ENCODE measurements around the gene RHOU.

The RHOU gene

GRCh38 chr1:228739826-228740225 is 4.5 kb downstream of the RHOU start:
- DNase-seq: no peak

- DNase-seq: no peak
These were observed 5.5 kb downstream of the RHOU start for GRCh38 chr1:228740543-228741317.

- DNase-seq: no peak
These were observed 7.1 kb downstream of the RHOU start for GRCh38 chr1:228742281-228742860.

GRCh38 chr1:228743405-228743804 is 8.1 kb downstream of the RHOU start:
- no peak for DNase-seq

GRCh38 chr1:228744356-228744755 is 9.1 kb downstream of the RHOU start:
- no peak for DNase-seq

- no peak for DNase-seq
These were observed 9.6 kb downstream of the RHOU start for GRCh38 chr1:228744918-228745317.

GRCh38 chr1:228745497-228745896 is 10.2 kb downstream of the RHOU start:
- no peak for DNase-seq

- no peak for DNase-seq
These were observed 12.1 kb downstream of the RHOU start for GRCh38 chr1:228747301-228747935.

- DNase-seq: no peak
These were observed 12.8 kb downstream of the RHOU start for GRCh38 chr1:228748029-228748428.

GRCh38 chr1:228748431-228748830 is 13.2 kb downstream of the RHOU start:
- no peak for DNase-seq

- no peak for DNase-seq
These were observed 14.5 kb downstream of the RHOU start for GRCh38 chr1:228749765-228750164.

- no peak for DNase-seq
These were observed 15.6 kb downstream of the RHOU start for GRCh38 chr1:228750915-228751314.

GRCh38 chr1:228751360-228752098 is 16.2 kb downstream of the RHOU start:
- DNase-seq: no peak

- no peak for DNase-seq
These were observed 17.0 kb downstream of the RHOU start for GRCh38 chr1:228752258-228752657.

GRCh38 chr1:228752675-228753265 is 17.5 kb downstream of the RHOU start:
- DNase-seq: no peak

- no peak for DNase-seq
These were observed 18.0 kb downstream of the RHOU start for GRCh38 chr1:228753287-228753686.

GRCh38 chr1:228753786-228754360 is 18.6 kb downstream of the RHOU start:
- DNase-seq: no peak

- no peak for DNase-seq
These were observed 19.5 kb downstream of the RHOU start for GRCh38 chr1:228754646-228755268.

- DNase-seq: no peak
These were observed 20.5 kb downstream of the RHOU start for GRCh38 chr1:228755800-228756199.

- no peak for DNase-seq
These were observed 21.2 kb downstream of the RHOU start for GRCh38 chr1:228756457-228756856.

- DNase-seq: no peak
These were observed 23.2 kb downstream of the RHOU start for GRCh38 chr1:228758447-228758846.

GRCh38 chr1:228760979-228761378 is 25.7 kb downstream of the RHOU start:
- DNase-seq: no peak

Measured in activated CD4-positive, alpha-beta T cell treated with anti-CD3 and anti-CD28 coated beads for 4 hours (primary cell).